HepG2 (cell line): Measurements from ENCODE around the gene SGCE. TPM values are rescaled to one million over a fixed set of nuclear protein-coding genes. Genes with fewer than 3 reads are reported as not detected.

ENCODE experiments used
- ARID3A ChIP-seq: IDR thresholded peaks from 2 replicates; pipeline ENCODE4 v1.6.1; 2012; ENCODE audit warnings: low read depth, low read length, improper control_type of control experiment
- ARID5B ChIP-seq: IDR thresholded peaks from 2 replicates; pipeline ENCODE4 v1.4.0; 2020; ENCODE audit warnings: mild to moderate bottlenecking, missing genetic modification reagents
- CREM ChIP-seq, 2 experiments: sonication (generic) in 1 of 2; formaldehyde crosslinking in 1 of 2; IDR thresholded peaks; 2 replicates each; pipeline versions ENCODE4 v1.4.0 to v1.6.1; 2016 to 2020; ENCODE audit warnings: antibody characterized with exemption in 1 of 2, mild to moderate bottlenecking in 1 of 2, missing genetic modification reagents in 1 of 2
- FOXA3 ChIP-seq: IDR thresholded peaks from 2 replicates; pipeline ENCODE4 v1.6.1; 2016; ENCODE audit warnings: missing genetic modification reagents, missing compliant biosample characterization
- FOXK1 ChIP-seq: sonication (generic); formaldehyde crosslinking; IDR thresholded peaks from 2 replicates; pipeline ENCODE4 v1.4.0; 2020; ENCODE audit warnings: low read depth, missing genetic modification reagents, borderline replicate concordance
- GATA4 ChIP-seq: sonication (generic); IDR thresholded peaks from 2 replicates; pipeline ENCODE4 v1.6.1; 2016; ENCODE audit warnings: antibody characterized with exemption, low read depth, borderline replicate concordance
- GATAD2A ChIP-seq: IDR thresholded peaks from 2 replicates; pipeline ENCODE4 v1.6.1; 2016
- HDAC1 ChIP-seq: sonication (generic); formaldehyde crosslinking; IDR thresholded peaks from 2 replicates; pipeline ENCODE4 v1.5.1; 2020; ENCODE audit warnings: mild to moderate bottlenecking, missing genetic modification reagents
- HHEX ChIP-seq: IDR thresholded peaks from 2 replicates; pipeline ENCODE4 v1.6.1; 2016; ENCODE audit warnings: control low read depth
- KDM1A ChIP-seq: IDR thresholded peaks from 2 replicates; pipeline ENCODE4 v1.6.1; 2016; ENCODE audit warnings: missing compliant biosample characterization
- KDM3A ChIP-seq: IDR thresholded peaks from 2 replicates; pipeline ENCODE4 v1.6.1; 2018; ENCODE audit warnings: low read depth, missing compliant biosample characterization
- LCORL ChIP-seq, 2 experiments: fragments of 450-650 bp in 1 of 2; sonication (generic) in 1 of 2; formaldehyde crosslinking in 1 of 2; IDR thresholded peaks; 2 replicates each; pipeline versions ENCODE4 v1.5.0 to v1.6.1; 2017 to 2020; ENCODE audit warnings: antibody characterized with exemption in 1 of 2, missing genetic modification reagents in 1 of 2
- MED1 ChIP-seq: sonication (generic); formaldehyde crosslinking; IDR thresholded peaks from 2 replicates; pipeline ENCODE4 v1.4.0; 2020; ENCODE audit warnings: missing genetic modification reagents
- MEIS1 ChIP-seq: sonication (generic); formaldehyde crosslinking; IDR thresholded peaks from 2 replicates; pipeline ENCODE4 v1.9.0; 2021; ENCODE audit warnings: mild to moderate bottlenecking, missing genetic modification reagents, moderate library complexity, borderline replicate concordance
- NFKBIZ ChIP-seq: IDR thresholded peaks from 2 replicates; pipeline ENCODE4 v1.6.1; 2018; ENCODE audit warnings: missing genetic modification reagents, missing compliant biosample characterization
- RARA ChIP-seq: IDR thresholded peaks from 2 replicates; pipeline ENCODE4 v1.6.1; 2016; ENCODE audit warnings: missing genetic modification reagents, missing compliant biosample characterization
- SMAD3 ChIP-seq: sonication (generic); formaldehyde crosslinking; IDR thresholded peaks from 2 replicates; pipeline ENCODE4 v1.4.0; 2020; ENCODE audit warnings: missing genetic modification reagents
- SOX6 ChIP-seq, 2 experiments: fragments of 450-650 bp in 1 of 2; sonication (generic) in 1 of 2; formaldehyde crosslinking in 1 of 2; IDR thresholded peaks; 2 replicates each; pipeline versions ENCODE4 v1.4.0 to v1.6.1; 2017 to 2020; ENCODE audit warnings: antibody characterized with exemption in 1 of 2, mild to moderate bottlenecking in 1 of 2, missing genetic modification reagents in 1 of 2
- TARDBP ChIP-seq: sonication (generic); formaldehyde crosslinking; IDR thresholded peaks from 2 replicates; pipeline ENCODE4 v1.8.0; 2022; ENCODE audit warnings: mild to moderate bottlenecking, missing genetic modification reagents
- XRCC5 ChIP-seq: fragments of 200-400 bp; formaldehyde crosslinking; optimal IDR thresholded peaks from 2 replicates; pipeline ENCODE3; 2017; ENCODE audit warnings: mild to moderate bottlenecking, low read length
- ZBTB25 ChIP-seq: IDR thresholded peaks from 2 replicates; pipeline ENCODE4 v1.6.1; 2018; ENCODE audit warnings: missing genetic modification reagents
- ZNF414 ChIP-seq: sonication (generic); formaldehyde crosslinking; IDR thresholded peaks from 2 replicates; pipeline ENCODE4 v1.5.0; 2020; ENCODE audit warnings: missing genetic modification reagents
- ZNF510 ChIP-seq: sonication (generic); formaldehyde crosslinking; IDR thresholded peaks from 2 replicates; pipeline ENCODE4 v1.4.0; 2020; ENCODE audit warnings: low read depth, mild to moderate bottlenecking, missing genetic modification reagents
- ZNF644 ChIP-seq: IDR thresholded peaks from 2 replicates; pipeline ENCODE4 v1.6.1; 2016; ENCODE audit warnings: low read depth
- polyA plus RNA-seq, 8 experiments: library from polyadenylated mRNA; depleted of rRNA in 3 of 8; stranded (reverse) in 7 of 8; unstranded in 1 of 8; fragments of >200 nt; fragmentation: Illumina TruSeq in 4 of 8; extraction: Trizol in 4 of 8; gene quantifications; 2 replicates each; pipeline versions ENCODE4 v1.2.1 to v1.2.3, GENCODE V29; 2011 to 2016; ENCODE audit warnings: low read depth in 4 of 8, missing spikeins in 1 of 8, mixed read lengths in 1 of 8; ENCODE audit not compliant: insufficient read depth in 1 of 8
- total RNA-seq, 5 experiments: library from RNA; depleted of rRNA; stranded (reverse); fragments of >200 nt; fragmentation: Illumina TruSeq; extraction: Trizol; gene quantifications; 2 replicates each; pipeline ENCODE4 v1.2.3, GENCODE V29; 2016; ENCODE audit warnings: low read depth in 1 of 5

The SGCE gene
- total and polyA plus RNA-seq, 2 of the 13 experiments (the other 11 are each of a cell fraction or from before 2014, with no cell fraction given): 52.3 to 71.1 TPM

DNA sequence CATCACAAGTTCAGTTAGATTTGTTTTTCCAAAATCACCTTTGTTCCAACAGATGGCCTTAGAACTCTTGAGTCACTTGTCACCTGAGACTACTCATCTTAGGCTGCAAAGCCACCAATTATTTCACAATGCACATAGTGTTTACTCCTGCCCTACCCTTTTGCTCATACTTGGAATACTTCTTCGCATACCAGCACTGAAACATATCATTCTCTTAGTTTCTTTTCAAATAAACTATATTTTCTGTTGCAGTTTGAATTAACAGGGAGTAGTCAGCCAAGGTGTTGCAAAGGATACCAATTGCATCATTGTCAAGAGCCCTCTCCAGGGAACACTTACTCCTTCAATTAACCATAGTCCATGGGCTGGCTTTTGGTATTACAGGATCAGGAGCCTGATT, 75.3 kb downstream of the SGCE start (continued):
- TF ChIP-seq SOX6 (IDR thresholded peaks at IDR 0.05): no peak
- peak; percentile 90 for TF ChIP-seq SOX6 (CRISPR knock-in tag; IDR thresholded peaks at IDR 0.05)
- peak; percentile 79 for TF ChIP-seq ARID3A
- TF ChIP-seq ARID5B (CRISPR knock-in tag): peak; percentile 98
- peak; percentile 61 for TF ChIP-seq SMAD3 (CRISPR knock-in tag)
- peak; percentile 48; the same call in 1 of the 2 replicates for TF ChIP-seq NFKBIZ (CRISPR knock-in tag)
- peak; percentile 31; the same call in 1 of the 2 replicates for TF ChIP-seq GATA4
- peak; percentile 91 for TF ChIP-seq ZNF644 (CRISPR knock-in tag)
- TF ChIP-seq ZNF510: no peak
- peak; percentile 69 for TF ChIP-seq HHEX (CRISPR knock-in tag)
- peak; percentile 84 for TF ChIP-seq MED1
- 0 out of 2 replicates have a peak, but pooled peaks have one; percentile 17 for TF ChIP-seq ZNF414
- peak; percentile 94 for TF ChIP-seq GATAD2A (CRISPR knock-in tag)
- no peak for TF ChIP-seq XRCC5
- peak; percentile 93 for TF ChIP-seq FOXA3 (CRISPR knock-in tag)
- TF ChIP-seq TARDBP (CRISPR knock-in tag): peak; percentile 55; the same call in 1 of the 2 replicates
- TF ChIP-seq KDM1A: 0 out of 2 replicates have a peak, but pooled peaks have one; percentile 46
- TF ChIP-seq MEIS1 (CRISPR knock-in tag): no peak
- peak; percentile 37; the same call in 1 of the 2 replicates for TF ChIP-seq LCORL (IDR thresholded peaks at IDR 0.05)
- peak; percentile 65; the same call in 1 of the 2 replicates for TF ChIP-seq LCORL (CRISPR knock-in tag; IDR thresholded peaks at IDR 0.05)
- TF ChIP-seq RARA: peak; percentile 76
- TF ChIP-seq HDAC1 (CRISPR knock-in tag): peak; percentile 37; the same call in 1 of the 2 replicates
- peak; percentile 77 for TF ChIP-seq CREM (IDR thresholded peaks at IDR 0.05)
- TF ChIP-seq CREM (CRISPR knock-in tag; IDR thresholded peaks at IDR 0.05): no peak
- peak; percentile 76; the same call in 1 of the 2 replicates for TF ChIP-seq FOXK1
- peak; percentile 50; the same call in 1 of the 2 replicates for TF ChIP-seq ZBTB25 (CRISPR knock-in tag)
- 0 out of 2 replicates have a peak, but pooled peaks have one; percentile 36 for TF ChIP-seq KDM3A (CRISPR knock-in tag)
